K562 treated with DMSO at 1 percent for 12 hours (cell line): ENCODE results near the gene DLGAP1. TPM values are rescaled to one million over a fixed set of nuclear protein-coding genes. Genes with fewer than 3 reads are reported as not detected.

ENCODE experiments used
- total RNA-seq: library from RNA; unstranded; fragments of 300-600 nt; gene quantifications from 2 replicates; pipeline ENCODE4 v1.2.3, GENCODE V29; 2022; ENCODE audit not compliant: insufficient read depth

Gene DLGAP1
- 0.20 TPM in 1 of 2 replicates, not detected in the other for total RNA-seq

GRCh38 chr18:4455113-4455811, at the start of gene DLGAP1:
Gene DLGAP1 (minus strand): TSS chr18:4455307.

GRCh38 chr18:3450012-3450798, 1004.9 kb downstream of the DLGAP1 start, which contains the start of gene TGIF1:
Gene TGIF1 (plus strand): TSS chr18:3450172. CDS start chr18:3450490, 318 bp downstream.

